ENCODE results near the gene ANO2.
"Not testable (repeated sequence)": the region's sequence is repeated elsewhere in the genome, so short reads cannot be mapped to it uniquely, and the experiment has no call there.

The ANO2 gene

DNA sequence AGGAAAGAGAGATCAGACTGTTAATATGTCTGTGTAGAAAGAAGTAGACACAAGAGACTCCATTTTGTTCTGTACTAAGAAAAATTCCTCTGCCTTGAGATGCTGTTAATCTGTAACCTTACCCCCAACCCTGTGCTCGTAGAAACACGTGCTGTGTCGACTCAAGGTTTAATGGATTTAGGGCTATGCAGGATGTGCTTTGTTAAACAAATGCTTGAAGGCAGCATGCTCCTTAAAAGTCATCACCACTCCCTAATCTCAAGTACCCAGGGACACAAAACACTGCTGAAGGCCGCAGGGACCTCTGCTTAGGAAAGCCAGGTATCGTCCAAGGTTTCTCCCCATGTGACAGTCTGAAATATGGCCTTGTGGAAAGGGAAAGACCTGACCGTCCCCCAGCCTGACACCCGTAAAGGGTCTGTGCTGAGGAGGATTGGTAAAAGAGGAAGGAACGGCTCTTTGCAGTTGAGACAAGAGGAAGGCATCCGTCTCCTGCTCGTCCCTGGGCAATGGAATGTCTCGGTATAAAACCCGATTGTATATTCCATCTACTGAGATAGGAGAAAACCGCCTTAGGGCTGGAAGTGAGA is 407.9 kb downstream of the ANO2 start:
- DNase-seq: not testable (repeated sequence)

- peak; percentile 90 for DNase-seq
Measured at GRCh38 chr12:5535541-5535940, 409.5 kb downstream of the ANO2 start.

GRCh38 chr12:5534426-5535199 is 410.4 kb downstream of the ANO2 start:
- DNase-seq: no peak

DNA sequence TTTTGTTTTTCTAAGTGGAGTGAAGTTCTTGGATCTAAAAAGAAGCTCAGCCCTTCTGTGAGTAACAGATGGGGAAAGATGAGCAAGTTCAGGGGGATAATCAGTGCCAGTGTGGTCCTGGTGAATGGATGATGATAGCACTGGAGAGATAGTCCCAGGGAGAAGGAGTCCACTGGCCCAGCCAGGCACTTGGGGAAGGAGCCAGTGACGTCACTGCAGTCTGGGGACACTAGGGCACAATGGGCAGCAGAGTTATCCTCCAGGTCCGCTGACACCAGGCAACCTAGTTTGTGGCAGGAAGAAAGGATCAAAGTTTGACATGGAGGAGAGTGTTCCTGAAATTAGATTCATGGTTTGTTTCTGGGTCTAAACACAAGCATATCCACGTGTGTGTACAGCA is 411.7 kb downstream of the ANO2 start:
- no peak for DNase-seq

- DNase-seq: no peak
Measured at GRCh38 chr12:5525783-5526367, 419.2 kb downstream of the ANO2 start.

DNA sequence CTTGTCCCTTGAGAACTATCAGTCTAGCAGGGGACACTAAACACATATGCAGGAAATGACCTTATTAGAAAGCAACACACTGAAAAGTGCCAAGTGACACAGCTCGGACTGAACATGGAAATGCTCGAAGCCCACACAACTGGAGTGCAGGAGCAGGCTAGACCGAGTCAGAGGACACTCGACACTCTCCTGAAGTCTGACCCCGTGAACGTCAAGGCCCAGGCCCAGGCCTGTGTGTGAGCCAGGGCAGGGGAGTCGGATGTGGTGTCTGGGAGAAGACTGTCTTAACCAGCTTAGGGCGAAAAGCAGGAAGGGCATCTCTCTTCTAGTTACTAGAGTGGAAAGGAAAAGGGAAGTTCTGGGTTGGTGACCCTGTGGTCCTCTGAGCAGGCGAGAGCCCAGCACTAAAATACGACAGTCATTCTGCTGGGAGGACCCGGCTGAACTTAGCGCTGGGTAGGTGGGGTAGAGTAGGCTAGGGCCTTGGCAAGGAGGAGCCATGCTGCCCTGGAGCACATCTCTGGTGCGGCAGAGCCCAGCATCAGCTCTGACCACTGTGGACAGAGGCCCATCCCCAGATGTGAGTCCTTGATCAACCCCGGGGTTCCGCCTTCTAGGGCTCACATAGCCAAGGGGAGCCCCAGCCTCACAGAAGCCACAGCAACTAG is 420.2 kb downstream of the ANO2 start:
- DNase-seq: no peak

DNA sequence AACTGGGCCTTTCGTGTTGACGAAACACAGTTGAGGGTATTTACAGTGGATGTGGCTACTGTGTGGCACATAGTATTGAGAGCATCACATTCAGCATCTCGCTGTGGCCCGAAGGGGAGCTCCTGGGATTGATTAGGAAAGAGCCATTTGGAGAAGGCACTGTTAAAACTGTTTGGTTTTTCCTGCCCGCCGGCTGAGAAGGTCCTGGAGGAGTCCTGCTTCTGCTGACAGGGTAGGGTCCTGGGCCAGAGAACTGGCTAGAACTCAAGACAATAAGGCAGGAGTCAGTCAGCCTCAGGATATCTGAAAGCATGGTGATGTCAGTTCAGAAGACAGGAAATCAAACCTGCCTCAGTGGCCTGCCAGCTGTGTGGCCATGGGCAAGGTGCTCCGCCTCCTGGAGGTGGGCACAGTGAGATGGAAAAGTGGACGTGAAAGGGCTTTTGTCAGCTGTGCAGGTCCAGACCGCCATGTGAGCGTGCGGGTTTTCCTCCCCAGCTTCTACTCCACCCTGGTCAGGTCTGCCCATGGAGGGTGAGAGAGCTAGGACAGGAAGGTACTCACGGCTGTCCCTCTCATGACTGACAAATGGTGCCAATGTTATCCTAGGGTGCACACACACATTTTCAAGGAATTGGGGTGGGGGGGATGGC is 420.8 kb downstream of the ANO2 start:
- no peak for DNase-seq

GRCh38 chr12:5523396-5524115 is 421.5 kb downstream of the ANO2 start:
- DNase-seq: no peak

- no peak for DNase-seq
Measured at GRCh38 chr12:5522432-5523335, 422.4 kb downstream of the ANO2 start.

DNA sequence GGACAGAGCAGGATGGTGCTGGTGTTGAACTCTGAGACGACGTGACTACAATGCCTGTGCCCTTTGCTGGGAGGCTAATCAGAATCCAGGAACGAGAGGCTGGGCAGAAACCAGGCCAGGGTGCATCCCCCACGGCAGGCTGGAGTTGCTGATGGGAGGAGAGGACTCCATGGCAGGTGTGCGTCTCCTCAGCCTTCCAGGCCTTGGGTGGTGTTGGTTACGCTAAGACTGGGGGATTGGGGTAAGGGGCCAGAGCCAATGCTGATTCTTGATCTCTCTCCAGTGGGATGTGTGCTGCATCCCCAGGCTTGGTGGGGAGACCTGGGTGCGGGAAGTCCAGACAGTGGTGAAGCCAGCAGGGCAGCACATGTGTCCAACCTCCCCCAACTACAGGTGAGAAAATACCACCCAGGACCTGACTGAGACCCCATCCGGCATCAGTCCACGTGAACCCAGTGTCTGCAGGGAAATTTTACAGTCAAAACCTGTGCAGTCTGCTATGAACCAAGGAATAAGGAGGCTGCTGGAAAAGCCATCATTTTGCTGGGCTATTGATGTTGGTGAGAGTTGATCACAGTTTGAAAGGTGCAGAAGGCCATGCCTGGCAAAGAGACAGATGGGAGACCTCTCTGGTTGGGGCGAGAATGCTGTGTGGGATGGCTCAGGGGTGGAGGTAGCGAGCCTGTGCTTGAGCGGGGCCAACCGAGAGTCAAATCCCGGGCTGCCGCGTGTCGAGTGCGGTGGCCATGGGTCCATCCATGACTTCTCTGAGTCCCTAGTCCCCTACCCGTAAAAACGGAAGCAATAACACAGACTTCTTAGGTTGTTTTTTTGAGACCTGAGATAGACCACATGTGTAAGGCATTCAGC is 423.4 kb downstream of the ANO2 start:
- DNase-seq: no peak

- no peak for DNase-seq
Measured at GRCh38 chr12:5520831-5521230, 424.2 kb downstream of the ANO2 start.

DNA sequence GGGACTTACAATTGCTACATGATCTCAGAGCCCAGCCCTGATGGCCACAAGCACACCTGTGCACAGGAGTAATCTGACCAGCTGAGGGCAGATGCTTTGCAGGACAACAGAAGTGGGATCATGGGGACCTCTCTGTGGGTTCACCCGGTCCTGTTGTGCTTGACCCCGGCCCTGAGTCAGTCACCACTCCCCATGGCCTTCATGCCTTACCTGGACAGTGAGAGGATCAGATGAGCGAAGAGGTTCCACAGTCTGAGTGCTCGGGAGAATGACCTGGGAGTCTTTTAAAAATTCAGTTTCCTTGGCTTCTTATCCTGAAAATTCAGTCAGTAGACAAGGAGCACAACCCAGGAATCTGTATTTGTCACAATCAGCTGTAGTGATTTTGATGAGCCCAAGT is 425.0 kb downstream of the ANO2 start:
- no peak for DNase-seq

DNA sequence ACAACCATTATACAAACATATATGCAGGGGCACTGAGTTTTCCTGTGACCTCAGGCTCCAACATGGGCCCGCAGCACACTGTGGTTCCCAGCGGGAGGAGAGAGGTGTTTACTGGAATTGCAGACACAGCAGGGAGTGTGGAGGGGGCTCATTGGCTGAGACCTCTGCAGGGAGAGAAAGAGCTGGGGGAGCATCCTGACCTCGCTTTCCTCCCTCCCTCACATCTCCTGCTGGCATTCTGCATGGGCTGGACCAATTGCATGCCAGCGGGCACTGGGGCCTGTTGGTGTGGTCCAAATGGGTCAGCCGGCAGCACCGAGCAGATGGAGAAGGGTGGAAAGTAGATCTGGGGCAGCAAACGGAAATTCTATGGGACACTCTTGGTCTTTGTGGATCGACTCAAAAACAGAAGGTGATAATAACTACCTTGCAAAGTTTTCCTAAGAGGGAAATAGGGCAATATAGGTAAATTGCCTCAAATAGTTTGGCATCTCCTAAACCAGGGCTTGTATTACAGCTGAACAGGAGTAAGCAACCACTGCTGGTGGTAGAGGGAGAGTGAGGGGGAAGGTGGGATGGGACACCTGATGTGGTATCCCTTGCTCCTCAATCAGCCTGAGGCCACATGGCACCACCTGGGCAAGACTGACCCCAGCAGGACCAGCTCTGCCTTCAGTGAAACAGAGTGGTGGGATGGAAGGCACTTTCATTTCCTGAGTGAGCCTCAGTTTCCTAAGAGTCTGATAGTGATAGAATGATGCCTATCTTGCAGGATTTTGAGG is 426.3 kb downstream of the ANO2 start:
- DNase-seq: no peak

GRCh38 chr12:5516371-5517241 is 428.5 kb downstream of the ANO2 start:
- DNase-seq: no peak

GRCh38 chr12:5515458-5515857 is 429.6 kb downstream of the ANO2 start:
- DNase-seq: no peak

GRCh38 chr12:5514545-5514944 is 430.5 kb downstream of the ANO2 start:
- DNase-seq: no peak

- DNase-seq: no peak
Measured at GRCh38 chr12:5514016-5514415, 431.0 kb downstream of the ANO2 start.

DNA sequence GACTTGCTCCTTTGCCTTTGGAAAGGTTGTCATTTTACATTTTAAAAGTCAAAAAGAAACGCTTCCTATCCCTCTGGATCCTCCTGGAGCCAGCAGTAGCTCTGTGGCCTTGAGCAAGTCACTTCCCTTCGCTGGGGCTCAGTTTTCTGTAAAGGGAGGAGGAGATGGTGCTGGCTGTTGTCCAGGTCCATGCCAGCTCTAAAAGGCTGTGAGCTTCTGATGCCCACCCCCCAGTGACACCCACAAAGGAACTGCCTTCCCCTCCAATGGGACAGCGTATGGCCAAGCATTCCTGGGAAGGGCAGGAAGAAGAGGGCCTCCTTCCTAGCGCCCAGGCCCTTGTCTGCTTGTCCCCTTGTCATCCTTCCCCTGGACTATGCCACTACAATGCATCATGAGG is 431.7 kb downstream of the ANO2 start:
- DNase-seq: no peak
